Body of pancreas (tissue), 4 donors: ENCODE measurements around the gene CT47C1.

Experiments
- POLR2A ChIP-seq, 3 donors: fragments of 450-650 bp; IDR thresholded peaks; one replicate each; pipeline ENCODE4 v1.6.1; 2016; ENCODE audit warnings: antibody characterized with exemption in 3 of 3, mild to moderate bottlenecking in 2 of 3
- TF ChIP-seq, protein P1 (sequence below), 7 experiments: fragments of 450-650 bp in 4 of 7; fragments of 200-600 bp in 3 of 7; sonication (generic) in 3 of 7; IDR thresholded peaks; one replicate each; pipeline ENCODE4 v1.5.1; 2016 to 2019; ENCODE audit warnings: antibody characterized with exemption in 7 of 7

DNA sequence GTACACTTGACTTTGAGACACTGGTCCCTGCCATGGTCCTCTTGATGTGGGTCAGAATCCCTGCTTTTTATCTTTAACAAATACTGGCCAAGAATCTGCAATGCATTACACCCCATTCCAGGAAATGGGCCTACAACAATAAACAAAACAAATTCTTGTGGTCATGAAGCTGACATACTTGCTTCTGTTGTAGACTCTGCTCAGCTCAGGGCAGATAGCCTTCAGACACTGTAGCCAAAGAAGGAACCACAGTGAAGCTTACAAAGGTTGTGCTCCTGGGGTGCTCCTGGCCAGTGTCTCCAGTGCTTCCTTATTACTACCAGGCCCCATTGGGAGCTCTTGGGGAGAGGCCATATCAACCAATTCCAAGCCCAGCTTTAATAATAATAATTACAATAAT is 33.0 kb downstream of the CT47C1 start:
- TF ChIP-seq, protein P1, sequence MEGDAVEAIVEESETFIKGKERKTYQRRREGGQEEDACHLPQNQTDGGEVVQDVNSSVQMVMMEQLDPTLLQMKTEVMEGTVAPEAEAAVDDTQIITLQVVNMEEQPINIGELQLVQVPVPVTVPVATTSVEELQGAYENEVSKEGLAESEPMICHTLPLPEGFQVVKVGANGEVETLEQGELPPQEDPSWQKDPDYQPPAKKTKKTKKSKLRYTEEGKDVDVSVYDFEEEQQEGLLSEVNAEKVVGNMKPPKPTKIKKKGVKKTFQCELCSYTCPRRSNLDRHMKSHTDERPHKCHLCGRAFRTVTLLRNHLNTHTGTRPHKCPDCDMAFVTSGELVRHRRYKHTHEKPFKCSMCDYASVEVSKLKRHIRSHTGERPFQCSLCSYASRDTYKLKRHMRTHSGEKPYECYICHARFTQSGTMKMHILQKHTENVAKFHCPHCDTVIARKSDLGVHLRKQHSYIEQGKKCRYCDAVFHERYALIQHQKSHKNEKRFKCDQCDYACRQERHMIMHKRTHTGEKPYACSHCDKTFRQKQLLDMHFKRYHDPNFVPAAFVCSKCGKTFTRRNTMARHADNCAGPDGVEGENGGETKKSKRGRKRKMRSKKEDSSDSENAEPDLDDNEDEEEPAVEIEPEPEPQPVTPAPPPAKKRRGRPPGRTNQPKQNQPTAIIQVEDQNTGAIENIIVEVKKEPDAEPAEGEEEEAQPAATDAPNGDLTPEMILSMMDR (IDR thresholded peaks at IDR 0.05): no peak
- TF ChIP-seq POLR2A (IDR thresholded peaks at IDR 0.05): no peak
